HG03432 (cell line): Measurements from ENCODE around the gene RRP12.
A peak's percentile ranks its signal among the peaks of the same experiment; 100 is the strongest.

ENCODE experiments used
- ATAC-seq: cut with Tn5 transposase; IDR thresholded peaks from one replicate; pipeline ENCODE4 v1.9.1; 2021; ENCODE audit warnings: mild to moderate bottlenecking, moderate library complexity; ENCODE audit not compliant: unreplicated experiment

RRP12 gene

GRCh38 chr10:97336942-97337831 is 64.0 kb downstream of the RRP12 start:
- ATAC-seq, result no peak

GRCh38 chr10:97336446-97336845 is 64.7 kb downstream of the RRP12 start:
- ATAC-seq, result no peak

DNA sequence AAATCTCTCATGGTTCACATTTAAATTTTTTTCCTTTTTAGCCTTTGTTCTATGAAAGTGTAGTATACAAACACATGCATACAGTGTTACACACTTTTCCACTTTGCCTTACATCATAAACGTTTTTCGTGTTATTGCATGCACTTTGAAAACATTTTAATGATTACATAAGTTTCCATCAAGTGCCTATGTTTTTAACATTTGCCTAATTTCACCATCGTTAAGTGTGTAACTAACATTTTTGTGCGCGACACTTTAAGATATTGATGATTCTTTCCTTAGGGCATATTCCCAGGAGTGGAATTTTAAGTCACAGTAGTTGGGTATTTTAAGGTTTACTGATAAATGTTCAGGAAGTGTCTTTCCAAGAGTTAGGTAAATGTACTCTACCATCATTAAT is 65.1 kb downstream of the RRP12 start:
- no peak for ATAC-seq

DNA sequence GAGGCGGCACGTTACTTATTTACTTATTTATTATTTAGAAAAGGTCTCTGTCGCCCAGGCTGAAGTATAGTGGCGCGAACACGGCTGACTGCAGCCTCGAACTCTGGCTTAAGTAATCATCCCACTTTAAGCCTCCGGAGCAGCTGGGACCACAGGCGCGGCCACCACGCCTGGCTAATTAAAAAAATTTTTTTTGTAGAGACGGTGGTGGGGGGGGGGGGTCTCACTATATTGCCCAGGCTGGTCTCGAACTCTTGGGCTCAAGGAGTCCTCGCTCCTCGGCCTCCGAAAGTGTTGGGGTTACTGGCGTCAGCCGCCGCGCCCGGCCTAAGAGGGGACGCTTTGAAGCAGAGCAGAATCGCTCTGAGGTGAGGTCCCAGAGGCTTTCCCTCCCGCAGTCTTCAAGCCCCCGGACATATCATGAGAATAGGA is 65.9 kb downstream of the RRP12 start:
- no peak for ATAC-seq

GRCh38 chr10:97334370-97335175 is 66.6 kb downstream of the RRP12 start, which contains the start of gene FRAT2:
FRAT2 (minus strand) TSS chr10:97334729; CDS start chr10:97334572, 157 bp downstream.
- ATAC-seq, result peak; percentile 90

DNA sequence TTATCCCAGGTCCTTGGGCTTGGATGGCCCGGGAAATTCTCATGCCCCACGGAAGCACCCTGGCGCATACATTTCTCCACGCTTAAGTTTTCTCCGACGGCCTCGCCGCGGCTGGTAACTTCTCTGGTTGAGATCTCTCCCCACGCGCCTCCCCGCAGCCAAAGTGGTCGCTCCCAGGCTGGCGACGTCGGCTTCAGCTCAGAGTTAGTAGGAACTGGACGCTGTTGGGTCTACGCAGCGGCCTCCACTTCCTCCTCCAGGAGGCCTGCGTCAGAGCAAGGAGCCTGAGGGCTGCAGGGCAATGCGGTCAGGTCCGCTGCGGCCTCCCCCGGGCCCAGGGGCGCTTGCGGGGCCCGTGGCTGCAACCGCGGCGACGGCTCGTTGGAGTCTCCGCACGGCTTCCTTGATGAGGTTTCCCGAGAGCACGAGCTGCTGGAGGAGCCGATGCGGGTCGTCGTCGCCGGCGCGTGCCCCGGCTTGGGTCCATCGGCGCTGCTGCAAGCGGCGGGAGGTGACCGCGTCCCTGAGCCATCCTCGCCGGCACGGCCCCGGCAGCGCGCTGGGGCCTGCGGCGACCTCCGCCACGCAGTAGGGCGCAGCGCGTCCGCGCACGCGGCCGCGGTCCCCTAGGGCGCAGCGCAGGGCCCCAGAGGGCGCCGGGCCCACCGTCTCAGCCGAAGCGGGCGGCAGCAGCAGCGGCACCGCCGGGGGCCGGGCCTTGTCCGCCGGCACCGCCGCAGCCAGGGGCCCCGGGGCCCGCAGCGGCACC is 67.4 kb downstream of the RRP12 start:
- ATAC-seq, result peak; percentile 30

DNA sequence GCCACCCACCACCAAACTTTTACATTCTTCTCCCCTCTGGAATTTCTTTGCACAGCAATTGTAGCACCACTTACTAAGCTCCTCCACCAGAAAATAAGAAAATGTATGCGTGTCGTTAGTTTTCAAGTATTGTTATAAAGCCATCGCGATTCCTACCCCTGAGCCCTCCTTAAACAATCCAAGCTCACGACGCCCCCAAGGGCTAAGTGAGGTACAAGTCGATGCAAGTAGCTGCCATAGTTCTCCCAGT is 67.9 kb downstream of the RRP12 start:
- no peak for ATAC-seq

DNA sequence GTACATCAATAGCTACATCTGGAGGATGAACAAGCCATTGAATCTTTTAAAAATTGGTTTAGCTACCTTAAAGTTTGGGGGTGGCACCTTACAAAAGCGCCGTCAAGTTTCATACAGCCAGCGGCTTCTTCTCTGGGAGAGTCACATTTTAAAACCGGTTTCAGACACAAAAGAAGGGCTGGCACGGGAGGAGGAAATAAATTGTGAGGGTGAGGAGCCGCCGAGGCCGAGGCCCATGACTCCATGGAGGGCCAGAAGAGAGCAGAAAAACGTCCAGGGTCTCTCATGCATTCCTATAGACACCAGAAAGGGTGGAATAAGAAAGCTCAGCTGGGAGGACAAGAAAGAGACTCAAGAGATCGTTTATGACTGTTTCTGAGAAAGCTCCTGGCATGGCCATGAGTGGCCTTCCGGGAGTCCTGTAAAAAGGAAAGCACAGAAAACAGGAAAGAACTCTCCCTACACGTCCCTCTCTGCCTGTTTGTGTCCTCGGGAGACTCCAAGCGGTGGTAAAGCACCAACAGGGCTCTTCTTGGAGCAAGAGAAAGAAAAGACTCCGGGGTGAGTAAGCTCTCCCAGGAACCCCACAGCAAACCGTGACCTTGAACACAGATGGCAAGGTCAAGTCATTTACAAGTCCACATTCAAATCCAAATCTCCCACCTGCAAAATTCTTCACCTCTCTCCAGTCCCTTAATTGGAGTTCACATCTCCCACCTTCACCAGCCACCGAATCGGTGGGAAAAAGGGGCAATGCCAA is 68.4 kb downstream of the RRP12 start:
- ATAC-seq, result no peak

DNA sequence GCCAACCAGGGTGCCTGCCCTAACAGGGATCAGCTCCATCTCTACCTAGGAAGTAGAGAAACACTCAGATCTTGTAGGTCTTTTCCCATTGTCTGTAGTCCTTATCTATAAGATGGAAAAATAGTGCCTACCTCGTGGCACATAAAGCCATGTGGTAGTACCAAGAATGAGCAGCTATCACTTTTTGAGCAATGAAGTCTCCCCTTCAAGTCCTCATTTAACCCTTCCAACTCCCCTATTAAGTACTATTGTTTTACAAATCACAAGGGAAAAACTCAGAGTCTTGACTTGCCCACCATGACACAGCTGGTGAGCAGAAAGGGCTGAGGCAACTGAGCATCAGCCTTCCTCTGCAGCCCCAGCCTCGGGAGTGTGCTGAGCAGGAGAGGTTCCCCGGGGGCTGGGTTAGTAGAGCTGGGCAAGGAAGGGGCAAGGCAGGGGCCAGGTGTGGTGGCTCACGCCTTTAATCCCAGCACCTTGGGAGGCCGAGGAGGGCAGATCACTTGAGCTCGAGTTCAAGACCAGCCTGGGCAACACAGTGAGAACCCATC is 69.9 kb downstream of the RRP12 start:
- no peak for ATAC-seq

GRCh38 chr10:97329766-97330165 is 71.4 kb downstream of the RRP12 start:
- ATAC-seq, result no peak

GRCh38 chr10:97328646-97329453 is 72.3 kb downstream of the RRP12 start:
- no peak for ATAC-seq

DNA sequence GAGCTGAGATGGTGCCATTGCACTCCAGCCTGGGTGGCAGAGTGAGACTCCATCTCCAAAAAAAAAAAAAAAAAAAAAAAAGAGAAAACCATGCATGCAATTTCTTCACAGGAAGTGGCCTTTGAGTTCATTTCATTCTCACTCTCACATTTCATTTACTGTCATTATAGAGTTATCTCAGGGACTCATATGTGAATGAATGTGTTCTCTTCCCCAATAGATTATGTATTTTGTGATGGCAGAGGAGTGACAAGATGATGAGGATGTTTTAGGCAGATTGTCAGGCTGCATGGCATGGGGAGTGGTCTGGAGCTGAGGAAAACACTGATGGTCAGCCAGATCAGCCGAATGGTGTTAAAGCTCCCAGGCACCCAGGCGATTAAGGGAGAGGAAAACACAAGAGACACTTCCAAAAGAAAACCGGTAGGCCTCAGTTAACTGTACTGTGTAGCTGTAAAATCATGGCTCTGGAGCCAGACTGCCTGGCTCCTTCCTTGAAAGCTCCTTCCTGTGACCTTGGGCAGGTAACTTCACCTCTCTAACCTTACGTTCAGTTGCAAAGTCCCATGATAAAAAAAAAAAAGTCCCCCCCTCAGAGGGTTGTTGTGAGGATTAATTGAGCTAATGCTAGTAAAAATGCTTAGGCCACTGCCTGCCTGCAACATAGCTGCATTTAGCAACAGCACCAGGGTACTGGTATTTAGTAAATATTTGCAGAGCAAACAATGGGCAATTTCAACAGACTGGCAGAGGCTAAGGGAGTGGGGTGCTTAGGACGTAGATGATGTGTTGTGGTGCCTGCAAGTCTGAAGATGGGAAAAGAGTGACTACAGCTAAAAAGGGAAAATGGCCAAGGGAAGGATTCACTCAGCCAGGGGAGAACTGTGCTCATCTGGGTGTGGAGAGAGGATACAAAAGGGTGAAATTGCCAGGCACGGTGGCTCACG is 73.5 kb downstream of the RRP12 start:
- no peak for ATAC-seq

DNA sequence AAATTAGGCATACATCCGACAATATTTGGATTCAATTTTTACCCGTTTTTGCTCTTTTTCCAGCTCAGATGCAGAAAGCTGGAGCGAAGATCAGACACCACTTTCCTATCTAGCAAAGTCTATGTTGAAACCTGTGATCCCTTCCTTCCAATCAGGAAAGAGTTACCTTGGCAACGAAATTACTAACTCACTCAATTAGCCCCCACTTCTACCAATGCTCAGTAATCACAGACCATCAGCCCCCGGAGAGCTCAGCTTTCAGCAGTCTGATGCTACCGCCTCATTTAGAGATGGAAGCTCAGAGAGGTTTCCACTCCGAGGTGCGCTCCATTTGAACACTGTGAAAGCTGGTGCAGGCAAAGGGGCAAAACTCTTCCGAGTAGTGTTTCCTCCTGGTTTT is 75.4 kb downstream of the RRP12 start:
- no peak for ATAC-seq

GRCh38 chr10:97323501-97323900 is 77.6 kb downstream of the RRP12 start:
- ATAC-seq, result no peak

GRCh38 chr10:97321804-97322190 is 79.3 kb downstream of the RRP12 start:
- no peak for ATAC-seq

DNA sequence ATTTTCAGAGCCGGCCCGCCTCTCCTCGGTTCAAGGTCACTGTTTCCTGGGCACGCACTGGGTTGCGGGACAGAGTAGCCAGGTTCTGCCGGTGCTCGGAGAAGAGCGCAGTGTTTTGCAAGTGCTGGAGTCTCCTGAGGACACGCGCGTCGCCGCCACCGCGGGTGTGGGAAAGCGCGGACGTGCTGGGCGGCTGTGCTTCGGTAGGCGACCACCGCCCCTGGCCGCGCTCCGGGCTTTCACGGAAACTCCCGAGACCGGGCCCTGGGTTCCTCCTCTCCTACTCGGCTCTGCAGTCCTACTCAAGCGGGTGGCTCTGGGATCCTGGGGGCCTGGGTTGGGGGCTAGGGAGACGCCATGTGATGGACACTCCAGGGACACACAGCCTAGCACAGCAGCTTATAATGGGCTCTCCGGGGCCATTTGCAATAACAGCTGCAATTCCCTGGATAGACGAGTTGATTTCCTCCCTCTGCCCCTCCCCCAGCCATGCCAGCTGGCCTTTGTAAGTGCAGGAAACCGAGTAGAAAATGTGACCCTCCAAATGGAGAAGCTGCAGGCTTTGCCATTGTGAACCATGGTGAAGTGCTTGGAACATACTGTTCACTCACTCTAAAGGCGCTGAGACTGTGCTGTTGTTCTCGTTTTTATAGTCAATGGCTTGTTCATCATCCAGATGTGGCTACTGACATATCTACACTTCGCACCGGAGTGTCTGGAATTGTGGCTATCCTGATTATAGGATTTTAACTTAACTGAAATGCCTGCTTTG is 79.9 kb downstream of the RRP12 start:
- no peak for ATAC-seq

GRCh38 chr10:97320480-97321031 is 80.6 kb downstream of the RRP12 start:
- ATAC-seq, result no peak
